Spleen (tissue), 7 donors: Measurements from ENCODE around the gene THAP4.
A peak's percentile ranks its signal among the peaks of the same experiment; 100 is the strongest.

Source experiments
- CTCF ChIP-seq, 11 experiments: fragments of 200-600 bp in 7 of 11; fragments of 450-650 bp in 4 of 11; sonication (generic) in 4 of 11; IDR thresholded peaks in 8 of 11; conservative IDR thresholded peaks in 3 of 11; 1 replicate in 7 of 11; 2 replicates in 4 of 11; pipeline versions ENCODE4 v1.4.0 to v1.8.0; 2016 to 2021; ENCODE audit warnings: antibody characterized with exemption in 11 of 11, inconsistent platforms in 4 of 11, mild to moderate bottlenecking in 1 of 11
- POLR2AphosphoS5 ChIP-seq, 3 donors: sonication (generic); formaldehyde crosslinking; IDR thresholded peaks; one replicate each; pipeline ENCODE4 v1.5.1; 2017; ENCODE audit warnings: antibody characterized with exemption in 3 of 3
- donor health status: DM: no; HTN: no; CAD: no; lungs with moderate emphysema.
- donor health status: DM: no; HTN: no; CAD: no.
- donor health status: DM: no; HTN: no; CAD: no.

GRCh38 chr2:241670333-241671110 lies 33.6 kb upstream of the THAP4 start:
- TF ChIP-seq POLR2AphosphoS5 (IDR thresholded peaks at IDR 0.05): peak in 1 of 3 donors; percentile 10
- TF ChIP-seq CTCF (IDR thresholded peaks at IDR 0.05 in 8 of 11, conservative IDR thresholded peaks at IDR 0.05 in 3 of 11): no peak
